Nephron (organoid): ENCODE data around the gene SFXN5.
A peak's percentile ranks its signal among the peaks of the same experiment; 100 is the strongest.

ENCODE experiments used
- H3K27ac Mint-ChIP-seq, 3 experiments: 2 replicates each; pipeline ENCODE4 v1.8.0; 2020; ENCODE audit warnings: mixed read lengths in 3 of 3, mild to moderate bottlenecking in 2 of 3, moderate library complexity in 1 of 3
- H3K27me3 Mint-ChIP-seq: 2 replicates; pipeline ENCODE4 v1.8.0; 2021; ENCODE audit warnings: low read depth, mild to moderate bottlenecking, moderate library complexity, mixed read lengths
- H3K36me3 Mint-ChIP-seq: 2 replicates; pipeline ENCODE4 v1.8.0; 2020; ENCODE audit warnings: low read depth, mixed read lengths
- H3K4me1 Mint-ChIP-seq: 2 replicates; pipeline ENCODE4 v1.8.0; 2020; ENCODE audit warnings: mixed read lengths
- H3K4me3 Mint-ChIP-seq, 3 experiments: 2 replicates each; pipeline ENCODE4 v1.8.0; 2020; ENCODE audit warnings: mild to moderate bottlenecking in 3 of 3, mixed read lengths in 3 of 3, moderate library complexity in 2 of 3
- H3K9me3 Mint-ChIP-seq: 2 replicates; pipeline ENCODE4 v1.8.0; 2020; ENCODE audit warnings: mixed read lengths
- CTCF ChIP-seq, 3 experiments: fragments of 200-600 bp; sonication (generic); IDR thresholded peaks; one replicate each; pipeline ENCODE4 v1.5.0; 2021; ENCODE audit warnings: antibody characterized with exemption in 3 of 3; ENCODE audit not compliant: unreplicated experiment in 3 of 3

Gene SFXN5

GRCh38 chr2:73053316-73054114 is 18.0 kb downstream of the SFXN5 start:
- H3K36me3 Mint-ChIP-seq: peaks cover 47% of the 10 kb centered on the region
- no peak for TF ChIP-seq CTCF (IDR thresholded peaks at IDR 0.05; ENCODE audit: unreplicated experiment in 3 of 3)
- peak overlapping the region in 2 of 3 experiments; percentile 84 to 85 for H3K27ac Mint-ChIP-seq
- H3K9me3 Mint-ChIP-seq: peaks cover 16% of the 10 kb centered on the region
- H3K4me1 Mint-ChIP-seq: peaks cover 15% of the 10 kb centered on the region
- H3K4me3 Mint-ChIP-seq: no peak overlapping the region
- H3K27me3 Mint-ChIP-seq: no peaks in the 10 kb centered on the region

GRCh38 chr2:73050121-73050545 is 21.4 kb downstream of the SFXN5 start:
- Mint-ChIP-seq H3K9me3 (peaks cover 3% of the 10 kb centered on the region), H3K4me3 (no peak overlapping the region), H3K4me1 (peaks cover 15% of the 10 kb centered on the region), H3K27ac (peak overlapping the region in 1 of 3 experiments; percentile 65), H3K27me3 (no peaks in the 10 kb centered on the region), H3K36me3 (peaks cover 24% of the 10 kb centered on the region)
- TF ChIP-seq CTCF (IDR thresholded peaks at IDR 0.05; ENCODE audit: unreplicated experiment in 3 of 3): no peak

- Mint-ChIP-seq H3K4me3 (no peak overlapping the region), H3K4me1 (no peaks in the 10 kb centered on the region), H3K9me3 (no peaks in the 10 kb centered on the region), H3K27ac (peak overlapping the region; percentile 11 to 58 (median 22)), H3K36me3 (peaks cover 7% of the 10 kb centered on the region), H3K27me3 (no peaks in the 10 kb centered on the region)
- no peak for TF ChIP-seq CTCF (IDR thresholded peaks at IDR 0.05; ENCODE audit: unreplicated experiment in 3 of 3)
These were observed 27.3 kb downstream of the SFXN5 start for GRCh38 chr2:73043929-73044832.

GRCh38 chr2:73043276-73043675 is 28.2 kb downstream of the SFXN5 start:
- peaks cover 10% of the 10 kb centered on the region for H3K36me3 Mint-ChIP-seq
- H3K4me1 Mint-ChIP-seq: no peaks in the 10 kb centered on the region
- H3K27me3 Mint-ChIP-seq: no peaks in the 10 kb centered on the region
- no peak overlapping the region for H3K4me3 Mint-ChIP-seq
- H3K9me3 Mint-ChIP-seq: no peaks in the 10 kb centered on the region
- H3K27ac Mint-ChIP-seq: peak overlapping the region in 2 of 3 experiments; percentile 11 to 58
- no peak for TF ChIP-seq CTCF (IDR thresholded peaks at IDR 0.05; ENCODE audit: unreplicated experiment in 3 of 3)

GRCh38 chr2:73037947-73038585 is 33.4 kb downstream of the SFXN5 start:
- Mint-ChIP-seq H3K27me3 (no peaks in the 10 kb centered on the region), H3K36me3 (peaks cover 6% of the 10 kb centered on the region), H3K4me1 (no peaks in the 10 kb centered on the region), H3K9me3 (no peaks in the 10 kb centered on the region), H3K27ac (no peak overlapping the region), H3K4me3 (no peak overlapping the region)
- TF ChIP-seq CTCF (IDR thresholded peaks at IDR 0.05; ENCODE audit: unreplicated experiment in 3 of 3): no peak
